ENCODE data around the gene DVL1. TPM values are rescaled to one million over a fixed set of nuclear protein-coding genes. Genes with fewer than 3 reads are reported as not detected.

The DVL1 gene
- total RNA-seq, 3 donors from 2014 or later (not counting 1 experiment from before 2014, with no cell fraction given) = 33.8 to 41.9 (median 35.6) TPM

GRCh38 chr1:1304331-1305299 is 44.6 kb downstream of the DVL1 start:
- H3K9me3 ChIP-seq (ENCODE audit: control insufficient read depth, insufficient read depth, low read length) = no peaks in the 10 kb centered on the region
- Mint-ChIP-seq H3K36me3 (no peaks in the 10 kb centered on the region), H3K4me1 (peaks cover 6 to 23% of the 10 kb centered on the region in 2 donors), H3K27me3 (ENCODE audit: low read depth in 2 of 2) (no peaks in the 10 kb centered on the region), H3K27ac (no peak overlapping the region), H3K4me3 (peak overlapping the region; percentile 49), H3K9me3 (no peaks in the 10 kb centered on the region)
- ATAC-seq (no peak), DNase-seq (no peak)
- H3K4me3 ChIP-seq (ENCODE audit: low read length) = no peak overlapping the region
- intact Hi-C loops (cut with micrococcal nuclease) = loop anchor here (5.0 kb wide), 1 partner anchor 32 kb away; the partner anchor contains the start of gene UBE2J2
- TF ChIP-seq CTCF (IDR thresholded peaks at IDR 0.05) = no peak
- no peak overlapping the region for H3K27ac ChIP-seq (ENCODE audit: low read length)
- peaks cover 39% of the 10 kb centered on the region for H3K4me1 ChIP-seq (ENCODE audit: control insufficient read depth, insufficient read depth, low read length)
- no peaks in the 10 kb centered on the region for H3K36me3 ChIP-seq (ENCODE audit: control insufficient read depth, insufficient read depth, low read length)
- H3K27me3 ChIP-seq (ENCODE audit: control insufficient read depth, insufficient read depth, low read length) = no peaks in the 10 kb centered on the region
- 61% methylated on average over 29 of the region's 29 CpGs for WGBS (ENCODE audit: insufficient coverage)

GRCh38 chr1:1303736-1304135 is 45.5 kb downstream of the DVL1 start:
- Histone ChIP-seq H3K27me3 (ENCODE audit: control insufficient read depth, insufficient read depth, low read length) (no peaks in the 10 kb centered on the region), H3K36me3 (ENCODE audit: control insufficient read depth, insufficient read depth, low read length) (no peaks in the 10 kb centered on the region), H3K9me3 (ENCODE audit: control insufficient read depth, insufficient read depth, low read length) (no peaks in the 10 kb centered on the region), H3K27ac (ENCODE audit: low read length) (no peak overlapping the region), H3K4me1 (ENCODE audit: control insufficient read depth, insufficient read depth, low read length) (peaks cover 32% of the 10 kb centered on the region), H3K4me3 (ENCODE audit: low read length) (no peak overlapping the region)
- Mint-ChIP-seq H3K4me1 (peaks cover 6 to 21% of the 10 kb centered on the region in 2 donors), H3K36me3 (no peaks in the 10 kb centered on the region), H3K9me3 (no peaks in the 10 kb centered on the region), H3K27ac (no peak overlapping the region), H3K27me3 (ENCODE audit: low read depth in 2 of 2) (no peaks in the 10 kb centered on the region), H3K4me3 (no peak overlapping the region)
- no peak for DNase-seq
- intact Hi-C loops (cut with micrococcal nuclease) = no loop called here
- no peak for ATAC-seq
- 83% methylated on average over 13 of the region's 13 CpGs for WGBS (ENCODE audit: insufficient coverage)
- no peak for TF ChIP-seq CTCF (IDR thresholded peaks at IDR 0.05)

- Mint-ChIP-seq H3K27me3 (ENCODE audit: low read depth in 2 of 2) (no peaks in the 10 kb centered on the region), H3K36me3 (no peaks in the 10 kb centered on the region), H3K4me3 (no peak overlapping the region), H3K27ac (no peak overlapping the region), H3K9me3 (no peaks in the 10 kb centered on the region), H3K4me1 (peaks cover 6 to 23% of the 10 kb centered on the region in 2 donors)
- no peaks in the 10 kb centered on the region for H3K27me3 ChIP-seq (ENCODE audit: control insufficient read depth, insufficient read depth, low read length)
- no peak for TF ChIP-seq CTCF (IDR thresholded peaks at IDR 0.05)
- no peaks in the 10 kb centered on the region for H3K9me3 ChIP-seq (ENCODE audit: control insufficient read depth, insufficient read depth, low read length)
- H3K27ac ChIP-seq (ENCODE audit: low read length) = no peak overlapping the region
- 83% methylated on average over 31 of the region's 31 CpGs for WGBS (ENCODE audit: insufficient coverage)
- no peak overlapping the region for H3K4me3 ChIP-seq (ENCODE audit: low read length)
- H3K4me1 ChIP-seq (ENCODE audit: control insufficient read depth, insufficient read depth, low read length) = peaks cover 33% of the 10 kb centered on the region
- no peaks in the 10 kb centered on the region for H3K36me3 ChIP-seq (ENCODE audit: control insufficient read depth, insufficient read depth, low read length)
- ATAC-seq (no peak), DNase-seq (no peak)
- intact Hi-C loops (cut with micrococcal nuclease) = no loop called here
Measured at GRCh38 chr1:1302951-1303509, 46.2 kb downstream of the DVL1 start.

Data from natural killer cell (primary cell).